Fibroblast of lung (primary cell): ENCODE measurements around the gene TMEM198. TPM values are rescaled to one million over a fixed set of nuclear protein-coding genes. Genes with fewer than 3 reads are reported as not detected.

Source experiments
- DNase-seq, 2 donors: peaks; one replicate each; pipeline versions ENCODE4 v3.0.0 to v3.0.0-alpha.2; 2010; ENCODE audit warnings: low read depth in 2 of 2
- H2AFZ ChIP-seq: 2 replicates; pipeline ENCODE4 v1.5.1; 2012; ENCODE audit warnings: low read length, control low read depth, inconsistent platforms
- H3K27ac ChIP-seq: 2 replicates; pipeline ENCODE4 v1.5.1; 2011; ENCODE audit warnings: low read length, control low read depth; ENCODE audit not compliant: insufficient read depth
- H3K27me3 ChIP-seq: 2 replicates; pipeline ENCODE4 v1.5.1; 2011; ENCODE audit warnings: mild to moderate bottlenecking, low read length; ENCODE audit not compliant: control insufficient read depth, insufficient read depth
- H3K36me3 ChIP-seq: 2 replicates; pipeline ENCODE4 v1.5.1; 2011; ENCODE audit warnings: low read length; ENCODE audit not compliant: control insufficient read depth, insufficient read depth
- H3K4me1 ChIP-seq: 2 replicates; pipeline ENCODE4 v1.5.1; 2011; ENCODE audit warnings: low read length; ENCODE audit not compliant: control insufficient read depth, insufficient read depth; ENCODE audit errors: extremely low read depth
- H3K4me2 ChIP-seq: 2 replicates; pipeline ENCODE4 v1.5.1; 2011; ENCODE audit warnings: low read length, control low read depth; ENCODE audit not compliant: insufficient read depth; ENCODE audit errors: extremely low read depth
- H3K4me3 ChIP-seq, 4 experiments: fragments of 200-600 bp in 1 of 4; sonication (generic) in 1 of 4; replicated peaks in 1 of 4; 2 replicates each; pipeline ENCODE4 v1.5.1; 2011 to 2016; ENCODE audit warnings: low read length in 4 of 4, low read depth in 3 of 4, mild to moderate bottlenecking in 3 of 4, control low read depth in 2 of 4, inconsistent platforms in 1 of 4, mixed read lengths in 1 of 4; ENCODE audit not compliant: insufficient read depth in 1 of 4; ENCODE audit errors: control extremely low read depth in 1 of 4
- H3K79me2 ChIP-seq: 2 replicates; pipeline ENCODE4 v1.5.1; 2012; ENCODE audit warnings: mild to moderate bottlenecking, low read length, inconsistent platforms; ENCODE audit not compliant: control insufficient read depth, insufficient read depth
- H3K9ac ChIP-seq: 2 replicates; pipeline ENCODE4 v1.5.1; 2011; ENCODE audit warnings: mild to moderate bottlenecking, low read length, control low read depth; ENCODE audit not compliant: insufficient read depth
- H3K9me3 ChIP-seq: 2 replicates; pipeline ENCODE4 v1.5.1; 2012; ENCODE audit warnings: low read depth, low read length; ENCODE audit not compliant: control insufficient read depth, insufficient read depth
- H4K20me1 ChIP-seq: 2 replicates; pipeline ENCODE4 v1.5.1; 2011; ENCODE audit warnings: low read length; ENCODE audit not compliant: control insufficient read depth, insufficient read depth; ENCODE audit errors: extremely low read depth
- CTCF ChIP-seq, 2 donors: IDR thresholded peaks in 1 of 2; conservative IDR thresholded peaks in 1 of 2; 1 replicate in 1 of 2; 2 replicates in 1 of 2; pipeline ENCODE4 v1.5.1; 2011 to 2012; ENCODE audit warnings: low read length in 2 of 2, control low read depth in 1 of 2, inconsistent platforms in 1 of 2, low read depth in 1 of 2, mild to moderate bottlenecking in 1 of 2
- EZH2 ChIP-seq: IDR thresholded peaks from 2 replicates; pipeline ENCODE4 v1.5.1; 2012; ENCODE audit warnings: low read length, control low read depth, mild to moderate bottlenecking; ENCODE audit errors: missing control alignments
- polyA plus RNA-seq, 2 donors: library from polyadenylated mRNA; depleted of rRNA in 1 of 2; stranded (reverse) in 1 of 2; unstranded in 1 of 2; fragments of >200 nt; gene quantifications; 2 replicates each; pipeline ENCODE4 v1.2.1, GENCODE V29; 2011 to 2012; ENCODE audit warnings: missing spikeins in 1 of 2
- total RNA-seq: library from RNA; depleted of rRNA; stranded (reverse); fragments of >200 nt; gene quantifications from 2 replicates; pipeline ENCODE4 v1.2.1, GENCODE V29; 2014

The TMEM198 gene
- total and polyA plus RNA-seq, 2 donors (not counting 1 experiment from before 2014, with no cell fraction given), result 0.70 to 0.99 TPM

DNA sequence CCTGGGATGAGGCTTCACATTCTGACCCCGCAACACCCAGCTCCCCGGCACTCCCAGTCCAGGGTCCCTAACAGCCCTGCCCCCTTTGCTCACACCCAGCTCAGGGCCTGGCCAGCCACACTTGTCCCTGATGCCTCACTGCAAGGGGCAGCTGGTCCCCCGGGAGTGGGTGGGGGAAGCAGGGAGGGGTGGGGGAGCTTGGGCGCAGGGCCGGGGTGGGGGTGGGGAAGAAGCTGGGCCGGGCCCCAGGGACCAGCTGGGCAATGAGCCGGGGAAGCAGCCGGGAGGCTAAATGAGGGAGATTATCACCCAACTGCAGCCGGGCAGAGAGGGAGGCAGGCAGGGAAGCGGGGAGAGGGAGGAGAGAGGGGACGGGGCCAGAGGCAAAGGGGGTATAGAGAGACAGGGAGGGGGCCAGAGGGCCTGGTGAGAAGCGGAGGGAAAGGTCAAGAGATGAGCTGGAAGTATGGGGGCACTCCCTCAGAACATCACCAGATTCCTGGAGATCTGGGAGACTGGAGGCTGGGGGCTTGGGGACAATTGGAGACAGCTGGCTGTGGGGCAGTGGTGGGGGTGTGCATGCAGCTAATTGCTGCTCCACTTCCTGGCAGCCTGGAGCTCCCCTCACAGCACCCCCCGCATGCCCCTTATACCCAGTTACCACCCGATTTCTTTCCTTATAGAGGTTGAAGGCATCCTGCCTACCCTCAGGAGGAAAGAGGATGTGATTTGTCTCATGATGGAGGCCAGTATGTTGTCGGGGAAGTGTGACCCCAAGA, 32.1 kb upstream of the TMEM198 start:
- Histone ChIP-seq H3K27me3 (peaks cover 57% of the 10 kb centered on the region), H3K9me3 (no peaks in the 10 kb centered on the region), H3K36me3 (no peaks in the 10 kb centered on the region), H3K27ac (no peak overlapping the region), H3K79me2 (no peaks in the 10 kb centered on the region), H3K4me1 (no peaks in the 10 kb centered on the region), H3K4me2 (no peak overlapping the region), H3K4me3 (no peak overlapping the region), H2AFZ (no peak overlapping the region), H4K20me1 (no peaks in the 10 kb centered on the region), H3K9ac (no peak overlapping the region)
- TF ChIP-seq EZH2 (no peak), CTCF (conservative IDR thresholded peaks at IDR 0.05 in 1 of 2, IDR thresholded peaks at IDR 0.05 in 1 of 2; ENCODE audit: low read depth in 1 of 2, low read length in 2 of 2) (no peak)
- DNase-seq, result no peak

DNA sequence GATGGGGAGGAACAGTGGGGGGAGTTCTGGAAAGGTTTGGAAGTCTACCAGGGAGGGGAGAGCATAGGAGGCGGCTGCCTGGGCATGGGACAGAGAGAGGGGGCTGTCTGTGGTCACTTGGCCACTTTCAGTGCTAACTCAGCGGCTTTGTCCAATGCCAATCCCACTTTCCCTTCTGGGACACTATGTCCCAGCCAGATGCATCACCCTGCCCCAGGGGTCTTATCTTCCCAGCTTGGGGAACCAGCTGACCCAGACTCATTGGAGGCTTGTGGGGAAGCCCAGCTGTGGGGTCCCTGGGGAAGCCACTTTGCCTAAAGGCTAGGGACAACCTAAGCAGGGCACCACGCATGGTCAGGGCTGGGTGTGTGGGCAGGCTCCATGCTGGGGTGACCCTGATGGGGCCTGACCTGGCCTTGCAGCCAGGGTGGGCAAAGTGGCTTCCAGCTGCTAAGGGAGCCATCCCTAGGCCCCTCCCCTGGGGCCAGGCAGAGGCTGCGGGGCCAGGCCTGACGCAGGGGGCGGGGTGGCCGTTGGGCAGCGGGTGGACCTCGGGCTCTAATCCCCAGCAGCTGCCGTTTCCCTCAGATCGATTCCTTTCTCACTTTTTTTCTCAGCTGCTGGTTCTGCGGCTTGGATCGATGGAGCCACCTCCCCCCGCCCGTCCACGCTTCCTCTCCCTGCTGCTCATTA, 31.2 kb upstream of the TMEM198 start:
- H3K79me2 ChIP-seq, result no peaks in the 10 kb centered on the region
- H3K36me3 ChIP-seq, result no peaks in the 10 kb centered on the region
- H3K9me3 ChIP-seq, result no peaks in the 10 kb centered on the region
- H2AFZ ChIP-seq, result no peak overlapping the region
- no peak for DNase-seq
- no peak overlapping the region for H3K27ac ChIP-seq
- TF ChIP-seq EZH2 (peak; percentile 56), CTCF (conservative IDR thresholded peaks at IDR 0.05 in 1 of 2, IDR thresholded peaks at IDR 0.05 in 1 of 2; ENCODE audit: low read depth in 1 of 2, low read length in 2 of 2) (no peak)
- no peak overlapping the region for H3K4me3 ChIP-seq
- no peak overlapping the region for H3K9ac ChIP-seq
- no peaks in the 10 kb centered on the region for H3K4me1 ChIP-seq
- no peaks in the 10 kb centered on the region for H4K20me1 ChIP-seq
- peaks cover 59% of the 10 kb centered on the region for H3K27me3 ChIP-seq
- no peak overlapping the region for H3K4me2 ChIP-seq

- TF ChIP-seq CTCF (conservative IDR thresholded peaks at IDR 0.05 in 1 of 2, IDR thresholded peaks at IDR 0.05 in 1 of 2; ENCODE audit: low read depth in 1 of 2, low read length in 2 of 2) (no peak), EZH2 (no peak)
- Histone ChIP-seq H3K27ac (no peak overlapping the region), H4K20me1 (no peaks in the 10 kb centered on the region), H3K9ac (no peak overlapping the region), H3K27me3 (peaks cover 59% of the 10 kb centered on the region), H2AFZ (no peak overlapping the region), H3K36me3 (no peaks in the 10 kb centered on the region), H3K4me2 (no peak overlapping the region), H3K4me3 (no peak overlapping the region), H3K9me3 (no peaks in the 10 kb centered on the region), H3K79me2 (no peaks in the 10 kb centered on the region), H3K4me1 (no peaks in the 10 kb centered on the region)
- DNase-seq, result no peak
Observed at GRCh38 chr2:219513787-219514186, 30.0 kb upstream of the TMEM198 start.
